Transverse colon (tissue), 4 donors: ENCODE results near the gene CLCNKA.

Experiments used
- EP300 ChIP-seq: sonication (generic); formaldehyde crosslinking; IDR thresholded peaks from one replicate; pipeline ENCODE4 v1.6.1; 2017; ENCODE audit warnings: antibody characterized with exemption, low read depth
- POLR2A ChIP-seq: fragments of 450-650 bp; IDR thresholded peaks from one replicate; pipeline ENCODE4 v1.6.1; 2016; ENCODE audit warnings: antibody characterized with exemption, mild to moderate bottlenecking, moderate library complexity
- POLR2AphosphoS5 ChIP-seq, 3 donors: sonication (generic); formaldehyde crosslinking; IDR thresholded peaks; one replicate each; pipeline ENCODE4 v1.6.1; 2016; ENCODE audit warnings: antibody characterized with exemption in 3 of 3
- TF ChIP-seq, protein P1 (sequence below), 5 experiments: fragments of 200-600 bp in 3 of 5; fragments of 450-650 bp in 2 of 5; sonication (generic) in 3 of 5; IDR thresholded peaks; 1 replicate in 2 of 5; 2 replicates in 3 of 5; pipeline ENCODE4 v1.5.1; 2016 to 2017; ENCODE audit warnings: antibody characterized with exemption in 5 of 5, inconsistent platforms in 3 of 5, mild to moderate bottlenecking in 2 of 5, moderate library complexity in 1 of 5

DNA sequence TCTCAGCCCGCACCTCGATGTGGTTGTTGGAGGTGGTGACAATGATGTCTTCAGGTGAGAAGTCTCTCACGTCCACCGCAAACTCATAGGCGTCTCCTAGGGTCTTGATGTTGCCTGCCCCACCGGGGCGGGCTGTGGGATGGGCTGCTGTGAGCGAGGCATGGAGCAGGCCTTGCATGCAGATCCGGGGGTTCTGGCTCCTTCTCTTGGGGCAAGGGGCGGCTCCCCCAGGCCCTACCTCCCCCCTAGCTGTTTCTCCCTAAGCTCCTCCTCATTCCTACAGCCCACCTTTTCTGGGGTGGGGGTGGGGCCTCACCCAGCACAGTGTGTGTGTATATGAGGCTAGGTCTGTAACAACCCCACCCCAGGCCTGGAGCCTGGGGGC is 4.8 kb upstream of the CLCNKA start:
- TF ChIP-seq, protein P1, sequence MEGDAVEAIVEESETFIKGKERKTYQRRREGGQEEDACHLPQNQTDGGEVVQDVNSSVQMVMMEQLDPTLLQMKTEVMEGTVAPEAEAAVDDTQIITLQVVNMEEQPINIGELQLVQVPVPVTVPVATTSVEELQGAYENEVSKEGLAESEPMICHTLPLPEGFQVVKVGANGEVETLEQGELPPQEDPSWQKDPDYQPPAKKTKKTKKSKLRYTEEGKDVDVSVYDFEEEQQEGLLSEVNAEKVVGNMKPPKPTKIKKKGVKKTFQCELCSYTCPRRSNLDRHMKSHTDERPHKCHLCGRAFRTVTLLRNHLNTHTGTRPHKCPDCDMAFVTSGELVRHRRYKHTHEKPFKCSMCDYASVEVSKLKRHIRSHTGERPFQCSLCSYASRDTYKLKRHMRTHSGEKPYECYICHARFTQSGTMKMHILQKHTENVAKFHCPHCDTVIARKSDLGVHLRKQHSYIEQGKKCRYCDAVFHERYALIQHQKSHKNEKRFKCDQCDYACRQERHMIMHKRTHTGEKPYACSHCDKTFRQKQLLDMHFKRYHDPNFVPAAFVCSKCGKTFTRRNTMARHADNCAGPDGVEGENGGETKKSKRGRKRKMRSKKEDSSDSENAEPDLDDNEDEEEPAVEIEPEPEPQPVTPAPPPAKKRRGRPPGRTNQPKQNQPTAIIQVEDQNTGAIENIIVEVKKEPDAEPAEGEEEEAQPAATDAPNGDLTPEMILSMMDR (IDR thresholded peaks at IDR 0.05), result no peak
- no peak for TF ChIP-seq POLR2A
- no peak for TF ChIP-seq POLR2AphosphoS5 (IDR thresholded peaks at IDR 0.05)
- TF ChIP-seq EP300, result no peak
